ENCODE results near the gene NADK.
"Not testable (repeated sequence)": the region's sequence is repeated elsewhere in the genome, so short reads cannot be mapped to it uniquely, and the experiment has no call there.

DNA sequence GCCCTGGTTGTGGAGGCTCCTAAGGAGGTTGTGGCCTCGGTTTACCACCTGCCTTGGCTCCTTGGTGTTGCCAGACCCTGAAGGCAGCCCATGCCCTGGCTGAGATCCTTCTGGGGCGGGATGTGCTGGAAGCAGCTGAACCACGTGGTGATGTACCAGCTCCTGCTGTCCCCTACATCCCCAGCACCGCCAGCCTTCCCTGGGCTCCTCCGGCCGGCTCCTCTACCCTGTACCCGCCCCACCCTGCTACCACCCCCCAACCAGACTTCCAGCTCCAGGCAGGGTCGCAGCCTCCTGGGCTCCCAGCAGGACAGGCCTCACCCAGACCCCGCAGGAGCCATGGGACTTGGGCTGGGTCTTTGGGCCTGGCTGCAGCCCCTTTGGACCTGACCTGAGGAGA, 28.3 kb downstream of the NADK start:
- TF ChIP-seq EZH2 (IDR thresholded peaks at IDR 0.05; ENCODE audit: borderline replicate concordance, low read depth, low read length, poor library complexity, severe bottlenecking): not testable (repeated sequence)
- TF ChIP-seq, protein P1, sequence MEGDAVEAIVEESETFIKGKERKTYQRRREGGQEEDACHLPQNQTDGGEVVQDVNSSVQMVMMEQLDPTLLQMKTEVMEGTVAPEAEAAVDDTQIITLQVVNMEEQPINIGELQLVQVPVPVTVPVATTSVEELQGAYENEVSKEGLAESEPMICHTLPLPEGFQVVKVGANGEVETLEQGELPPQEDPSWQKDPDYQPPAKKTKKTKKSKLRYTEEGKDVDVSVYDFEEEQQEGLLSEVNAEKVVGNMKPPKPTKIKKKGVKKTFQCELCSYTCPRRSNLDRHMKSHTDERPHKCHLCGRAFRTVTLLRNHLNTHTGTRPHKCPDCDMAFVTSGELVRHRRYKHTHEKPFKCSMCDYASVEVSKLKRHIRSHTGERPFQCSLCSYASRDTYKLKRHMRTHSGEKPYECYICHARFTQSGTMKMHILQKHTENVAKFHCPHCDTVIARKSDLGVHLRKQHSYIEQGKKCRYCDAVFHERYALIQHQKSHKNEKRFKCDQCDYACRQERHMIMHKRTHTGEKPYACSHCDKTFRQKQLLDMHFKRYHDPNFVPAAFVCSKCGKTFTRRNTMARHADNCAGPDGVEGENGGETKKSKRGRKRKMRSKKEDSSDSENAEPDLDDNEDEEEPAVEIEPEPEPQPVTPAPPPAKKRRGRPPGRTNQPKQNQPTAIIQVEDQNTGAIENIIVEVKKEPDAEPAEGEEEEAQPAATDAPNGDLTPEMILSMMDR (conservative IDR thresholded peaks at IDR 0.05; ENCODE audit: low read depth, low read length): not testable (repeated sequence)

All from A673 (cell line).